ENCODE measurements around the gene ZNRF4.

DNA sequence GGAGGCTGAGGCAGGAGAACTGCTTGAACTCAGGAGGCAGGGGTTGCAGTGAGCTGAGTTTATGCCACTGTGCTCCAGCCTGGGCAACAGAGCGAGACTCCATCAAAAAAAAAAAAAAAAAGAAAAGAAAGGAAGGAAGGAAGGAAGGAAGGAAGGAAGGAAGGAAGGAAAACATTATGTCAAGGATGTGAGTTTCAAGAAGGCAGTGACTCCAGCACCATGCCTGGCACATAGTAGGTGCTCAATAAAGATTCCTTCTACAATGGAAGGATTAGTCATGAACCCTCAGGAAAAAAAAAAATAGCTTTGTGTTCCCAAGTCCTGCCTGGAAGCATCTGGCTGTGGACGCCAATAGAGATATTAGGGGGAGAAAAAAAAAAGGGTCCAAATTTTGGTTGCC is 10.1 kb upstream of the ZNRF4 start:
- TF ChIP-seq, protein P1, sequence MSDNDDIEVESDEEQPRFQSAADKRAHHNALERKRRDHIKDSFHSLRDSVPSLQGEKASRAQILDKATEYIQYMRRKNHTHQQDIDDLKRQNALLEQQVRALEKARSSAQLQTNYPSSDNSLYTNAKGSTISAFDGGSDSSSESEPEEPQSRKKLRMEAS (CRISPR knock-in tag; IDR thresholded peaks at IDR 0.05), result no peak
- TF ChIP-seq, protein P2, sequence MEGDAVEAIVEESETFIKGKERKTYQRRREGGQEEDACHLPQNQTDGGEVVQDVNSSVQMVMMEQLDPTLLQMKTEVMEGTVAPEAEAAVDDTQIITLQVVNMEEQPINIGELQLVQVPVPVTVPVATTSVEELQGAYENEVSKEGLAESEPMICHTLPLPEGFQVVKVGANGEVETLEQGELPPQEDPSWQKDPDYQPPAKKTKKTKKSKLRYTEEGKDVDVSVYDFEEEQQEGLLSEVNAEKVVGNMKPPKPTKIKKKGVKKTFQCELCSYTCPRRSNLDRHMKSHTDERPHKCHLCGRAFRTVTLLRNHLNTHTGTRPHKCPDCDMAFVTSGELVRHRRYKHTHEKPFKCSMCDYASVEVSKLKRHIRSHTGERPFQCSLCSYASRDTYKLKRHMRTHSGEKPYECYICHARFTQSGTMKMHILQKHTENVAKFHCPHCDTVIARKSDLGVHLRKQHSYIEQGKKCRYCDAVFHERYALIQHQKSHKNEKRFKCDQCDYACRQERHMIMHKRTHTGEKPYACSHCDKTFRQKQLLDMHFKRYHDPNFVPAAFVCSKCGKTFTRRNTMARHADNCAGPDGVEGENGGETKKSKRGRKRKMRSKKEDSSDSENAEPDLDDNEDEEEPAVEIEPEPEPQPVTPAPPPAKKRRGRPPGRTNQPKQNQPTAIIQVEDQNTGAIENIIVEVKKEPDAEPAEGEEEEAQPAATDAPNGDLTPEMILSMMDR (IDR thresholded peaks at IDR 0.05), result no peak
- TF ChIP-seq GABPB1 (CRISPR knock-in tag; IDR thresholded peaks at IDR 0.05), result no peak
- TF ChIP-seq, protein P3, sequence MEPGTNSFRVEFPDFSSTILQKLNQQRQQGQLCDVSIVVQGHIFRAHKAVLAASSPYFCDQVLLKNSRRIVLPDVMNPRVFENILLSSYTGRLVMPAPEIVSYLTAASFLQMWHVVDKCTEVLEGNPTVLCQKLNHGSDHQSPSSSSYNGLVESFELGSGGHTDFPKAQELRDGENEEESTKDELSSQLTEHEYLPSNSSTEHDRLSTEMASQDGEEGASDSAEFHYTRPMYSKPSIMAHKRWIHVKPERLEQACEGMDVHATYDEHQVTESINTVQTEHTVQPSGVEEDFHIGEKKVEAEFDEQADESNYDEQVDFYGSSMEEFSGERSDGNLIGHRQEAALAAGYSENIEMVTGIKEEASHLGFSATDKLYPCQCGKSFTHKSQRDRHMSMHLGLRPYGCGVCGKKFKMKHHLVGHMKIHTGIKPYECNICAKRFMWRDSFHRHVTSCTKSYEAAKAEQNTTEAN (CRISPR knock-in tag; IDR thresholded peaks at IDR 0.05), result no peak

All from WTC11 (cell line).